WTC11 (cell line): Measurements from ENCODE around the gene LYRM4. TPM values are rescaled to one million over a fixed set of nuclear protein-coding genes. Genes with fewer than 3 reads are reported as not detected.

Experiments used
- ATAC-seq: fragments of 200-7000 bp; cut with Tn5 transposase; 2 replicates; pipeline ENCODE4 v1.10.0; 2021; ENCODE audit warnings: mild to moderate bottlenecking, moderate library complexity
- CTCF ChIA-PET: fragments of 300-600 bp; sonication (Branson Sonifier 250); formaldehyde crosslinking; loops from one replicate; lab custom pipeline; 2021; ENCODE audit warnings: antibody characterized with exemption; lab: Charles Lee
- POLR2A ChIA-PET: fragments of 350-600 bp; sonication (Branson Sonifier 250); formaldehyde crosslinking; loops from one replicate; lab custom pipeline; 2021; ENCODE audit warnings: antibody characterized with exemption; lab: Charles Lee
- DNase-seq: peaks from one replicate; pipeline ENCODE4 v3.0.0; 2021; ENCODE audit warnings: low spot score
- H3K27ac Mint-ChIP-seq: 2 replicates; pipeline ENCODE4 v1.8.0; 2021; ENCODE audit warnings: mixed read lengths
- H3K27me3 Mint-ChIP-seq: 2 replicates; pipeline ENCODE4 v1.8.0; 2021; ENCODE audit warnings: low read depth, mild to moderate bottlenecking, moderate library complexity, mixed read lengths
- H3K36me3 Mint-ChIP-seq: 2 replicates; pipeline ENCODE4 v1.8.0; 2021; ENCODE audit warnings: mixed read lengths
- H3K4me1 Mint-ChIP-seq: 2 replicates; pipeline ENCODE4 v1.8.0; 2022; ENCODE audit warnings: mixed read lengths
- H3K4me3 Mint-ChIP-seq: 2 replicates; pipeline ENCODE4 v1.8.0; 2021; ENCODE audit warnings: mild to moderate bottlenecking, moderate library complexity, mixed read lengths
- H3K9me3 Mint-ChIP-seq: 2 replicates; pipeline ENCODE4 v1.8.0; 2021; ENCODE audit warnings: mixed read lengths
- ATF2 ChIP-seq: sonication (generic); formaldehyde crosslinking; IDR thresholded peaks from 2 replicates; pipeline ENCODE4 v1.8.1; 2022; ENCODE audit warnings: low read depth, missing genetic modification reagents, borderline replicate concordance
- ERG ChIP-seq: fragments of 250-450 bp; sonication (Bioruptor Pico); IDR thresholded peaks from 2 replicates; pipeline ENCODE4 v1.8.0; 2021; ENCODE audit warnings: mild to moderate bottlenecking
- FOXJ3 ChIP-seq: sonication (generic); formaldehyde crosslinking; IDR thresholded peaks from 2 replicates; pipeline ENCODE4 v1.9.0; 2021; ENCODE audit warnings: missing genetic modification reagents, mild to moderate bottlenecking, borderline replicate concordance
- HMGXB4 ChIP-seq: sonication (generic); formaldehyde crosslinking; IDR thresholded peaks from 2 replicates; pipeline ENCODE4 v1.8.1; 2023; ENCODE audit warnings: mild to moderate bottlenecking, moderate library complexity, missing genetic modification reagents
- MAX ChIP-seq: sonication (generic); formaldehyde crosslinking; IDR thresholded peaks from 2 replicates; pipeline ENCODE4 v1.8.0; 2022; ENCODE audit warnings: mild to moderate bottlenecking, missing genetic modification reagents
- MYBL2 ChIP-seq: sonication (generic); formaldehyde crosslinking; IDR thresholded peaks from 2 replicates; pipeline ENCODE4 v1.8.1; 2023; ENCODE audit warnings: mild to moderate bottlenecking, moderate library complexity, missing genetic modification reagents
- NR3C1 ChIP-seq: sonication (generic); formaldehyde crosslinking; conservative IDR thresholded peaks from 2 replicates; pipeline ENCODE4 v1.8.1; 2023; ENCODE audit warnings: low read depth, mild to moderate bottlenecking, missing genetic modification reagents
- OVOL2 ChIP-seq: fragments of 250-450 bp; sonication (Bioruptor Pico); IDR thresholded peaks from 2 replicates; pipeline ENCODE4 v1.9.0; 2021; ENCODE audit warnings: mild to moderate bottlenecking, borderline replicate concordance
- RELA ChIP-seq: sonication (generic); formaldehyde crosslinking; IDR thresholded peaks from 2 replicates; pipeline ENCODE4 v1.8.1; 2022; ENCODE audit warnings: missing genetic modification reagents, mild to moderate bottlenecking, borderline replicate concordance
- ZBTB21 ChIP-seq: sonication (generic); formaldehyde crosslinking; IDR thresholded peaks from 2 replicates; pipeline ENCODE4 v1.8.1; 2023; ENCODE audit warnings: mild to moderate bottlenecking, missing genetic modification reagents, borderline replicate concordance
- ZBTB43 ChIP-seq: sonication (generic); formaldehyde crosslinking; IDR thresholded peaks from 2 replicates; pipeline ENCODE4 v1.8.1; 2023; ENCODE audit warnings: mild to moderate bottlenecking, missing genetic modification reagents
- ZNF138 ChIP-seq: sonication (generic); formaldehyde crosslinking; conservative IDR thresholded peaks from 2 replicates; pipeline ENCODE4 v1.8.1; 2022; ENCODE audit warnings: mild to moderate bottlenecking, moderate library complexity, missing genetic modification reagents
- ZNF263 ChIP-seq: sonication (generic); formaldehyde crosslinking; IDR thresholded peaks from 2 replicates; pipeline ENCODE4 v1.8.1; 2022; ENCODE audit warnings: low read depth, mild to moderate bottlenecking, moderate library complexity, missing genetic modification reagents
- ZNF281 ChIP-seq: sonication (generic); formaldehyde crosslinking; IDR thresholded peaks from 2 replicates; pipeline ENCODE4 v1.8.0; 2023; ENCODE audit warnings: mild to moderate bottlenecking, missing genetic modification reagents
- ZNF317 ChIP-seq: sonication (generic); formaldehyde crosslinking; IDR thresholded peaks from 2 replicates; pipeline ENCODE4 v1.8.1; 2023; ENCODE audit warnings: low read depth, mild to moderate bottlenecking, moderate library complexity, missing genetic modification reagents, borderline replicate concordance
- ZNF423 ChIP-seq: fragments of 250-450 bp; sonication (Bioruptor Pico); IDR thresholded peaks from 2 replicates; pipeline ENCODE4 v2.1.2; 2022; ENCODE audit warnings: mild to moderate bottlenecking, moderate library complexity
- ZNF425 ChIP-seq: fragments of 250-450 bp; sonication (Bioruptor Pico); conservative IDR thresholded peaks from 2 replicates; pipeline ENCODE4 v1.9.0; 2021; ENCODE audit warnings: mild to moderate bottlenecking
- ZNF671 ChIP-seq: fragments of 250-450 bp; sonication (Bioruptor Pico); IDR thresholded peaks from 2 replicates; pipeline ENCODE4 v1.8.0; 2021; ENCODE audit warnings: mild to moderate bottlenecking
- ZSCAN18 ChIP-seq: fragments of 250-450 bp; sonication (Bioruptor Pico); IDR thresholded peaks from 2 replicates; pipeline ENCODE4 v2.1.2; 2022; ENCODE audit warnings: mild to moderate bottlenecking, moderate library complexity
- total RNA-seq: library from RNA; stranded (reverse); gene quantifications from 3 replicates; pipeline ENCODE4 v1.2.3, GENCODE V29; 2021

LYRM4 gene
- total RNA-seq, 1 experiment from 2014 or later = 49.7 TPM

GRCh38 chr6:5080574-5080973, 180.2 kb downstream of the LYRM4 start:
- Mint-ChIP-seq H3K27ac (no peak overlapping the region), H3K9me3 (peaks cover 13% of the 10 kb centered on the region), H3K36me3 (no peaks in the 10 kb centered on the region), H3K27me3 (peaks cover 53% of the 10 kb centered on the region), H3K4me3 (no peak overlapping the region), H3K4me1 (no peaks in the 10 kb centered on the region)
- ChIA-PET POLR2A (interaction anchor here (0.8 kb wide), 1 partner anchor 50 kb away, joined by 3 read pairs; no protein-coding TSS in a partner anchor), CTCF (no interaction called here)
- ATAC-seq = no peak
- TF ChIP-seq ZNF423 (no peak), ATF2 (CRISPR knock-in tag) (no peak), NR3C1 (CRISPR knock-in tag) (no peak), ZNF425 (CRISPR knock-in tag) (no peak), MAX (CRISPR knock-in tag) (no peak), ZBTB43 (no peak), ZNF138 (CRISPR knock-in tag) (no peak), ZNF317 (CRISPR knock-in tag) (no peak), ZBTB21 (no peak), MYBL2 (no peak), ZSCAN18 (CRISPR knock-in tag) (no peak), ZNF671 (CRISPR knock-in tag) (no peak), OVOL2 (no peak), FOXJ3 (CRISPR knock-in tag) (no peak), ZNF281 (CRISPR knock-in tag) (no peak), HMGXB4 (CRISPR knock-in tag) (no peak), RELA (CRISPR knock-in tag) (no peak), ZNF263 (CRISPR knock-in tag) (no peak), ERG (CRISPR knock-in tag) (no peak)
- TF ChIP-seq, all 79 proteins: peak for 0
- DNase-seq = no peak
